ENCODE measurements around the gene FBXO33. TPM values are rescaled to one million over a fixed set of nuclear protein-coding genes. Genes with fewer than 3 reads are reported as not detected.

Gene FBXO33
- polyA plus RNA-seq, 1 donor from 2014 or later = 32.0 TPM

DNA sequence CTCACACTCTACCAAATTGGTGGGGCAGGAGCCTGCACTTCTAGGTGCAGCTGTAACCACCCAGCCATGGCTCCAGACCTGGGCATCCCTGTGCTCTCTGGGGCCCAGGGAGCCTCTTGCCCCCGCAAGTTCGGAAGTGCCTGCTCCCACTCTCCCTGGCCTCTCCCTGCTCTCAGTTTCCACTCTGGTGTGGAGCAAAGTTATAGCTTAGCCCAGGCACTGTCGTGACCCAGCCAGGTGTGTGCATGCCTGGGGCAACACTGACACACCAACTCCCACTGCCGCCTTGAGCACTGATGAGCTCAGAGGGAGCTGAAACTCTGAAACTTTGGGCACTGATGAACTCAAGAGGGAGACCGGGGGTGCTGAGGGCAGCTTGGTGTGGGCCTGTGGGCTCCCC, 8.7 kb upstream of the FBXO33 start:
- TF ChIP-seq EP300 (conservative IDR thresholded peaks at IDR 0.05; ENCODE audit: poor library complexity, severe bottlenecking) = no peak
- no peak for TF ChIP-seq POLR2AphosphoS5 (IDR thresholded peaks at IDR 0.05)
- TF ChIP-seq EZH2 (IDR thresholded peaks at IDR 0.05; ENCODE audit: borderline replicate concordance, insufficient read depth, low read length, poor library complexity, severe bottlenecking) = no peak
- TF ChIP-seq MXI1 (conservative IDR thresholded peaks at IDR 0.05; ENCODE audit: poor library complexity, severe bottlenecking) = no peak
- TF ChIP-seq TAF1 (IDR thresholded peaks at IDR 0.05; ENCODE audit: low read depth) = no peak
- TF ChIP-seq RAD21 (conservative IDR thresholded peaks at IDR 0.05) = no peak
- TF ChIP-seq, protein P1, sequence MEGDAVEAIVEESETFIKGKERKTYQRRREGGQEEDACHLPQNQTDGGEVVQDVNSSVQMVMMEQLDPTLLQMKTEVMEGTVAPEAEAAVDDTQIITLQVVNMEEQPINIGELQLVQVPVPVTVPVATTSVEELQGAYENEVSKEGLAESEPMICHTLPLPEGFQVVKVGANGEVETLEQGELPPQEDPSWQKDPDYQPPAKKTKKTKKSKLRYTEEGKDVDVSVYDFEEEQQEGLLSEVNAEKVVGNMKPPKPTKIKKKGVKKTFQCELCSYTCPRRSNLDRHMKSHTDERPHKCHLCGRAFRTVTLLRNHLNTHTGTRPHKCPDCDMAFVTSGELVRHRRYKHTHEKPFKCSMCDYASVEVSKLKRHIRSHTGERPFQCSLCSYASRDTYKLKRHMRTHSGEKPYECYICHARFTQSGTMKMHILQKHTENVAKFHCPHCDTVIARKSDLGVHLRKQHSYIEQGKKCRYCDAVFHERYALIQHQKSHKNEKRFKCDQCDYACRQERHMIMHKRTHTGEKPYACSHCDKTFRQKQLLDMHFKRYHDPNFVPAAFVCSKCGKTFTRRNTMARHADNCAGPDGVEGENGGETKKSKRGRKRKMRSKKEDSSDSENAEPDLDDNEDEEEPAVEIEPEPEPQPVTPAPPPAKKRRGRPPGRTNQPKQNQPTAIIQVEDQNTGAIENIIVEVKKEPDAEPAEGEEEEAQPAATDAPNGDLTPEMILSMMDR (IDR thresholded peaks at IDR 0.05; ENCODE audit: poor library complexity, severe bottlenecking) = no peak
- H4K20me1 ChIP-seq (ENCODE audit: insufficient read depth) = no peaks in the 10 kb centered on the region
- no peak overlapping the region for H3K4me3 ChIP-seq (ENCODE audit: low read length)
- H3K27me3 ChIP-seq (ENCODE audit: insufficient read depth, low read depth, low read length) = no peaks in the 10 kb centered on the region
- H3K9ac ChIP-seq (ENCODE audit: low read length) = no peak overlapping the region
- no peaks in the 10 kb centered on the region for H3K79me2 ChIP-seq (replicated peaks; ENCODE audit: insufficient read depth, low read length)
- H3K9me2 ChIP-seq (ENCODE audit: insufficient read depth, low read length) = no peaks in the 10 kb centered on the region
- H3K27ac ChIP-seq (ENCODE audit: low read length) = no peak overlapping the region
- H3K9me3 ChIP-seq (ENCODE audit: low read length) = no peaks in the 10 kb centered on the region
- no peaks in the 10 kb centered on the region for H3F3A ChIP-seq (ENCODE audit: insufficient read depth, low read length, poor library complexity, severe bottlenecking)
- no peak overlapping the region for H2AFZ ChIP-seq (ENCODE audit: low read depth, low read length)
- no peaks in the 10 kb centered on the region for H3K36me3 ChIP-seq (ENCODE audit: insufficient read depth, low read length)
- no peak overlapping the region for H3K4me2 ChIP-seq (ENCODE audit: low read length)

DNA sequence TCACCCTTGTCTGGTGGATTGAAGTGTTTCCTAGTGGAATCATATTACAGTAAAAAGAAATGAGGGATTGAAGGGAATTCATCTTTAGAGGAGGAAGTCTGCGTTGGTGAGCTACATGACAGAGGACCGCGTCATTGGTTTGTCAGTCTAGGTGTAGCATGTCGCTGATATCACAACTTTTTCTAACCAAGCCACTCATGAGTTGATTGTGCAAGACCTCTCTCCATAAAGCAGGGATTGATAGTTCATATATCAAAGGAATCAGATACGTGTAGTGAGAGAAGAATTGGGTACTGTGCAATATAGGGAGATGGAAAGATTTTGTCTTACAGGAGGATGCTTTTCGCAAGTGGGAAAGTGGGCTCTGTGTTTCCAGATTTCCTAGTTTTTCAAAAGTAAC, 3.0 kb upstream of the FBXO33 start:
- Histone ChIP-seq H3K36me3 (ENCODE audit: insufficient read depth, low read length) (no peaks in the 10 kb centered on the region), H3K4me3 (ENCODE audit: low read length) (no peak overlapping the region), H3F3A (ENCODE audit: insufficient read depth, low read length, poor library complexity, severe bottlenecking) (peaks cover 5% of the 10 kb centered on the region), H2AFZ (ENCODE audit: low read depth, low read length) (no peak overlapping the region), H3K79me2 (replicated peaks; ENCODE audit: insufficient read depth, low read length) (peaks cover 13% of the 10 kb centered on the region), H3K27me3 (ENCODE audit: insufficient read depth, low read depth, low read length) (no peaks in the 10 kb centered on the region), H3K4me2 (ENCODE audit: low read length) (no peak overlapping the region), H3K9me3 (ENCODE audit: low read length) (no peaks in the 10 kb centered on the region), H3K9ac (ENCODE audit: low read length) (no peak overlapping the region), H3K27ac (ENCODE audit: low read length) (no peak overlapping the region), H3K9me2 (ENCODE audit: insufficient read depth, low read length) (no peaks in the 10 kb centered on the region), H4K20me1 (ENCODE audit: insufficient read depth) (peaks cover 4% of the 10 kb centered on the region)
- no peak for TF ChIP-seq POLR2AphosphoS5 (IDR thresholded peaks at IDR 0.05)
- TF ChIP-seq RAD21 (conservative IDR thresholded peaks at IDR 0.05) = no peak
- TF ChIP-seq, protein P2, sequence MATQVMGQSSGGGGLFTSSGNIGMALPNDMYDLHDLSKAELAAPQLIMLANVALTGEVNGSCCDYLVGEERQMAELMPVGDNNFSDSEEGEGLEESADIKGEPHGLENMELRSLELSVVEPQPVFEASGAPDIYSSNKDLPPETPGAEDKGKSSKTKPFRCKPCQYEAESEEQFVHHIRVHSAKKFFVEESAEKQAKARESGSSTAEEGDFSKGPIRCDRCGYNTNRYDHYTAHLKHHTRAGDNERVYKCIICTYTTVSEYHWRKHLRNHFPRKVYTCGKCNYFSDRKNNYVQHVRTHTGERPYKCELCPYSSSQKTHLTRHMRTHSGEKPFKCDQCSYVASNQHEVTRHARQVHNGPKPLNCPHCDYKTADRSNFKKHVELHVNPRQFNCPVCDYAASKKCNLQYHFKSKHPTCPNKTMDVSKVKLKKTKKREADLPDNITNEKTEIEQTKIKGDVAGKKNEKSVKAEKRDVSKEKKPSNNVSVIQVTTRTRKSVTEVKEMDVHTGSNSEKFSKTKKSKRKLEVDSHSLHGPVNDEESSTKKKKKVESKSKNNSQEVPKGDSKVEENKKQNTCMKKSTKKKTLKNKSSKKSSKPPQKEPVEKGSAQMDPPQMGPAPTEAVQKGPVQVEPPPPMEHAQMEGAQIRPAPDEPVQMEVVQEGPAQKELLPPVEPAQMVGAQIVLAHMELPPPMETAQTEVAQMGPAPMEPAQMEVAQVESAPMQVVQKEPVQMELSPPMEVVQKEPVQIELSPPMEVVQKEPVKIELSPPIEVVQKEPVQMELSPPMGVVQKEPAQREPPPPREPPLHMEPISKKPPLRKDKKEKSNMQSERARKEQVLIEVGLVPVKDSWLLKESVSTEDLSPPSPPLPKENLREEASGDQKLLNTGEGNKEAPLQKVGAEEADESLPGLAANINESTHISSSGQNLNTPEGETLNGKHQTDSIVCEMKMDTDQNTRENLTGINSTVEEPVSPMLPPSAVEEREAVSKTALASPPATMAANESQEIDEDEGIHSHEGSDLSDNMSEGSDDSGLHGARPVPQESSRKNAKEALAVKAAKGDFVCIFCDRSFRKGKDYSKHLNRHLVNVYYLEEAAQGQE (IDR thresholded peaks at IDR 0.05; ENCODE audit: borderline replicate concordance) = no peak
- TF ChIP-seq EP300 (conservative IDR thresholded peaks at IDR 0.05; ENCODE audit: poor library complexity, severe bottlenecking) = no peak
- no peak for TF ChIP-seq SMC3 (conservative IDR thresholded peaks at IDR 0.05; ENCODE audit: poor library complexity)
- TF ChIP-seq MXI1 (conservative IDR thresholded peaks at IDR 0.05; ENCODE audit: poor library complexity, severe bottlenecking) = no peak
- TF ChIP-seq, protein P1 (IDR thresholded peaks at IDR 0.05; ENCODE audit: poor library complexity, severe bottlenecking) = no peak
- TF ChIP-seq EZH2 (IDR thresholded peaks at IDR 0.05; ENCODE audit: borderline replicate concordance, insufficient read depth, low read length, poor library complexity, severe bottlenecking) = no peak
- no peak for TF ChIP-seq TAF1 (IDR thresholded peaks at IDR 0.05; ENCODE audit: low read depth)
